Small intestine (tissue), 16 donors: Measurements from ENCODE around the gene GRIN2B. TPM values are rescaled to one million over a fixed set of nuclear protein-coding genes. Genes with fewer than 3 reads are reported as not detected.

Experiments
- DNase-seq, 2 donors: peaks; one replicate each; pipeline versions ENCODE4 v3.0.0 to v3.0.0-alpha.2; 2013
- FAIRE-seq: peaks from 2 replicates; lab custom pipeline; 2012; peaks lifted over from hg19 to GRCh38; lab: Jason Lieb, UNC
- H3K27ac ChIP-seq, 3 donors: one replicate each; pipeline ENCODE4 v1.5.1; 2013; ENCODE audit warnings: low read length in 2 of 3, mild to moderate bottlenecking in 2 of 3, control low read depth in 1 of 3, inconsistent platforms in 1 of 3, low read depth in 1 of 3, moderate library complexity in 1 of 3
- H3K27me3 ChIP-seq, 3 donors: one replicate each; pipeline ENCODE4 v1.6.1; 2013; ENCODE audit warnings: low read length in 3 of 3, inconsistent platforms in 1 of 3; ENCODE audit not compliant: control insufficient read depth in 3 of 3, insufficient read depth in 3 of 3
- H3K36me3 ChIP-seq, 3 donors: one replicate each; pipeline ENCODE4 v1.6.1; 2013; ENCODE audit warnings: low read length in 3 of 3, inconsistent platforms in 1 of 3, low read depth in 1 of 3, mild to moderate bottlenecking in 1 of 3, moderate library complexity in 1 of 3; ENCODE audit not compliant: control insufficient read depth in 3 of 3, insufficient read depth in 2 of 3
- H3K4me1 ChIP-seq, 3 donors: one replicate each; pipeline ENCODE4 v1.6.1; 2013; ENCODE audit warnings: low read length in 2 of 3, inconsistent platforms in 1 of 3, low read depth in 1 of 3, mild to moderate bottlenecking in 1 of 3, moderate library complexity in 1 of 3; ENCODE audit not compliant: control insufficient read depth in 3 of 3, insufficient read depth in 2 of 3
- H3K4me3 ChIP-seq, 3 donors: one replicate each; pipeline ENCODE4 v1.5.1; 2013; ENCODE audit warnings: low read length in 3 of 3, control low read depth in 1 of 3, inconsistent platforms in 1 of 3, low read depth in 1 of 3, mild to moderate bottlenecking in 1 of 3, moderate library complexity in 1 of 3
- H3K9me3 ChIP-seq, 2 donors: one replicate each; pipeline ENCODE4 v1.6.1; 2013; ENCODE audit warnings: low read depth in 1 of 2, low read length in 1 of 2; ENCODE audit not compliant: control insufficient read depth in 2 of 2, insufficient read depth in 1 of 2
- WGBS, 3 donors: extraction: QIAGEN DNeasy Blood & Tissue Kit; methylation state at CpG; one replicate each; pipeline ENCODE4 v1.1.7; 2013; 5-methylcytosine and 5-hydroxymethylcytosine counted together
- long read RNA-seq, 10 donors: transcript quantifications; one replicate each; lab custom pipeline, GENCODE V29; 2026
- polyA plus RNA-seq, 4 donors: library from polyadenylated mRNA; stranded (reverse) in 3 of 4; unstranded in 1 of 4; fragments of 200-250 nt in 3 of 4; fragments of 120-200 nt in 1 of 4; gene quantifications; one replicate each; pipeline versions ENCODE4 v1.2.1 to v1.2.3, GENCODE V29; 2013
- donor health status: healthy with polysubstance abuse.
- donor health status: control.
- donor health status: control.
- donor health status: Bipolar disorder and iron deficiency.
- donor health status: healthy.

Gene GRIN2B
- polyA plus RNA-seq, result under 1 TPM in 3 of 4 donors, not detected in 1; under 0.01 to 0.06 (median 0.01) TPM
- long read RNA-seq, donor 1, result 0 reads
- long read RNA-seq, donor 2, result 0 reads
- long read RNA-seq, donor 3, result 0 reads
- long read RNA-seq, donor 4, result 0 reads
- long read RNA-seq, donor 5, result 0 reads
- long read RNA-seq, donor 6, result 0 reads
- long read RNA-seq, donor 7, result 0 reads
- long read RNA-seq, donor 8, result 0 reads
- long read RNA-seq, donor 9, result 0 reads
- long read RNA-seq, donor 10, result 0 reads

- peak in 1 of 2 donors; percentile 16 for DNase-seq
These were observed at the start of gene GRIN2B for GRCh38 chr12:13981296-13981962. Gene GRIN2B, minus strand, starts transcription at chr12:13981602. Its CDS starts 115,394 bp downstream, at chr12:13866208.

GRCh38 chr12:14026537-14026936, 45.1 kb upstream of the GRIN2B start:
- no peaks in the 10 kb centered on the region for H3K27me3 ChIP-seq
- no peaks in the 10 kb centered on the region for H3K4me1 ChIP-seq
- DNase-seq (no peak), FAIRE-seq (no peak)
- H3K4me3 ChIP-seq, result no peak overlapping the region
- H3K36me3 ChIP-seq, result no peaks in the 10 kb centered on the region
- WGBS, 3 donors, result 89 to 92% (median 90%) methylated on average over 4 of the region's 4 CpGs
- H3K9me3 ChIP-seq, result no peaks in the 10 kb centered on the region
- H3K27ac ChIP-seq, result no peak overlapping the region

More at GRCh38 chr12:13981296-13981962, at the start of gene GRIN2B:
- Histone ChIP-seq H3K4me1 (peaks cover 0 to 4% (median 3%) of the 10 kb centered on the region in 3 donors), H3K27ac (no peak within 1 kb of the TSS), H3K9me3 (no peaks in the 10 kb centered on the region), H3K36me3 (no peaks in the 10 kb centered on the region), H3K27me3 (peaks cover 6 to 65% (median 24%) of the 10 kb centered on the region in 3 donors), H3K4me3 (peak within 1 kb of the TSS in 2 of 3 donors; percentile 11 to 21)
- 2 to 5% (median 5%) methylated on average over 21 to 37 of the region's 37 CpGs for WGBS, 3 donors
- FAIRE-seq, result no peak

- Histone ChIP-seq H3K4me1 (no peaks in the 10 kb centered on the region), H3K4me3 (no peak overlapping the region), H3K27me3 (no peaks in the 10 kb centered on the region), H3K9me3 (no peaks in the 10 kb centered on the region), H3K36me3 (no peaks in the 10 kb centered on the region), H3K27ac (no peak overlapping the region)
- DNase-seq, result no peak
- no peak for FAIRE-seq
These were observed 43.2 kb upstream of the GRIN2B start for GRCh38 chr12:14024591-14024990.

- WGBS, 3 donors, result 47 to 72% (median 54%) methylated on average over 2 of the region's 2 CpGs
- Histone ChIP-seq H3K4me3 (no peak overlapping the region), H3K36me3 (no peaks in the 10 kb centered on the region), H3K27me3 (no peaks in the 10 kb centered on the region), H3K4me1 (no peaks in the 10 kb centered on the region), H3K27ac (no peak overlapping the region), H3K9me3 (peaks cover 0 to 4% of the 10 kb centered on the region in 2 donors)
- DNase-seq, result no peak
- no peak for FAIRE-seq
These were observed 36.7 kb upstream of the GRIN2B start for GRCh38 chr12:14018080-14018479.

GRCh38 chr12:14010989-14011388, 29.6 kb upstream of the GRIN2B start:
- WGBS, 3 donors, result 78 to 93% (median 92%) methylated on average over 1 of the region's 1 CpG
- peaks cover 0 to 6% of the 10 kb centered on the region in 2 donors for H3K9me3 ChIP-seq
- no peaks in the 10 kb centered on the region for H3K27me3 ChIP-seq
- DNase-seq, result peak in 1 of 2 donors; percentile 3
- H3K4me1 ChIP-seq, result no peaks in the 10 kb centered on the region
- no peak for FAIRE-seq
- no peak overlapping the region for H3K4me3 ChIP-seq
- no peaks in the 10 kb centered on the region for H3K36me3 ChIP-seq
- no peak overlapping the region for H3K27ac ChIP-seq

- H3K27me3 ChIP-seq, result no peaks in the 10 kb centered on the region
- WGBS, 3 donors, result 33 to 38% (median 37%) methylated on average over 2 of the region's 2 CpGs
- no peaks in the 10 kb centered on the region for H3K36me3 ChIP-seq
- DNase-seq (no peak), FAIRE-seq (no peak)
- H3K4me3 ChIP-seq, result no peak overlapping the region
- H3K9me3 ChIP-seq, result no peaks in the 10 kb centered on the region
- no peaks in the 10 kb centered on the region for H3K4me1 ChIP-seq
- no peak overlapping the region for H3K27ac ChIP-seq
These were observed 26.2 kb upstream of the GRIN2B start for GRCh38 chr12:14007639-14008038.

GRCh38 chr12:13992585-13992984, 11.2 kb upstream of the GRIN2B start:
- Histone ChIP-seq H3K9me3 (no peaks in the 10 kb centered on the region), H3K36me3 (no peaks in the 10 kb centered on the region), H3K27ac (no peak overlapping the region), H3K4me1 (peaks cover 0 to 3% (median 0%) of the 10 kb centered on the region in 3 donors), H3K4me3 (no peak overlapping the region), H3K27me3 (no peaks in the 10 kb centered on the region)
- DNase-seq (peak; percentile 12 to 27), FAIRE-seq (no peak)
- 20 to 61% (median 34%) methylated on average over 4 of the region's 4 CpGs for whole genome bisulfite sequencing, 3 donors

GRCh38 chr12:13992106-13992505, 10.7 kb upstream of the GRIN2B start:
- H3K36me3 ChIP-seq, result no peaks in the 10 kb centered on the region
- H3K4me3 ChIP-seq, result no peak overlapping the region
- H3K9me3 ChIP-seq, result no peaks in the 10 kb centered on the region
- H3K27ac ChIP-seq, result no peak overlapping the region
- DNase-seq, result no peak
- no peak for FAIRE-seq
- H3K27me3 ChIP-seq, result no peaks in the 10 kb centered on the region
- H3K4me1 ChIP-seq, result peaks cover 0 to 3% (median 0%) of the 10 kb centered on the region in 3 donors
